Upper lobe of left lung (tissue), 6 donors: ENCODE measurements around the gene LRRC26. TPM values are rescaled to one million over a fixed set of nuclear protein-coding genes. Genes with fewer than 3 reads are reported as not detected.

ENCODE experiments used
- ATAC-seq, 2 donors: fragments of 200-7000 bp; cut with Tn5 transposase; one replicate each; pipeline ENCODE4 v1.9.1; 2022; ENCODE audit warnings: mild to moderate bottlenecking in 2 of 2, moderate library complexity in 2 of 2; ENCODE audit not compliant: low FRiP score in 2 of 2
- DNase-seq, 2 donors: peaks; one replicate each; pipeline ENCODE4 v3.0.0-alpha.2; 2019 to 2020
- H3K27ac ChIP-seq, 4 donors: fragments of 200-600 bp; sonication (generic); one replicate each; pipeline ENCODE4 v1.5.1; 2016 to 2019
- H3K27me3 ChIP-seq, 4 donors: fragments of 200-600 bp; sonication (generic); one replicate each; pipeline ENCODE4 v1.5.1; 2017 to 2019
- H3K36me3 ChIP-seq, 4 donors: fragments of 200-600 bp; sonication (generic); one replicate each; pipeline ENCODE4 v1.5.1; 2016 to 2019
- H3K4me1 ChIP-seq, 4 donors: fragments of 200-600 bp; sonication (generic); one replicate each; pipeline ENCODE4 v1.5.1; 2018 to 2019
- H3K4me3 ChIP-seq, 4 donors: fragments of 200-600 bp; sonication (generic); one replicate each; pipeline ENCODE4 v1.5.1; 2017 to 2019; ENCODE audit warnings: mild to moderate bottlenecking in 2 of 4, moderate library complexity in 1 of 4
- H3K9me3 ChIP-seq, 4 donors: fragments of 200-600 bp; sonication (generic); one replicate each; pipeline ENCODE4 v1.5.1; 2018 to 2019
- CTCF ChIP-seq, 6 experiments: fragments of 450-650 bp in 4 of 6; fragments of 200-600 bp in 2 of 6; sonication (generic) in 2 of 6; IDR thresholded peaks; one replicate each; pipeline ENCODE4 v1.5.1; 2016 to 2019; ENCODE audit warnings: antibody characterized with exemption in 6 of 6
- EP300 ChIP-seq, 4 donors: sonication (generic); formaldehyde crosslinking; IDR thresholded peaks; one replicate each; pipeline ENCODE4 v1.5.1; 2017; ENCODE audit warnings: antibody characterized with exemption in 4 of 4, control low read depth in 2 of 4
- POLR2A ChIP-seq, 4 donors: fragments of 450-650 bp; IDR thresholded peaks; one replicate each; pipeline ENCODE4 v1.5.1; 2016 to 2017; ENCODE audit warnings: antibody characterized with exemption in 4 of 4, mild to moderate bottlenecking in 2 of 4
- POLR2AphosphoS5 ChIP-seq, 2 donors: sonication (generic); formaldehyde crosslinking; IDR thresholded peaks; one replicate each; pipeline ENCODE4 v1.5.1; 2017; ENCODE audit warnings: antibody characterized with exemption in 2 of 2
- WGBS, 2 donors: methylation state at CpG; one replicate each; pipeline ENCODE4 v1.1.5; 2017 to 2018; 5-methylcytosine and 5-hydroxymethylcytosine counted together
- total RNA-seq, 6 donors: library from RNA; depleted of rRNA in 4 of 6; stranded (reverse); fragments of >200 nt in 4 of 6; gene quantifications; one replicate each; pipeline versions ENCODE4 v1.1.0 to v1.2.1, GENCODE V29; 2016 to 2021
- donor health status: DM: no; HTN: no; CAD: no; lungs with moderate emphysema.
- donor health status: DM: no; HTN: yes; CAD: no; lungs with severe emphysema.

Gene LRRC26
- total RNA-seq, 6 donors from 2014 or later = 0.46 to 6.3 (median 1.7) TPM; not detected in 2

GRCh38 chr9:137139468-137140150 is 30.2 kb downstream of the LRRC26 start:
- Histone ChIP-seq H3K36me3 (no peaks in the 10 kb centered on the region), H3K4me1 (peaks cover 0 to 13% (median 5%) of the 10 kb centered on the region in 4 donors), H3K27ac (no peak overlapping the region), H3K27me3 (peaks cover 0 to 57% (median 19%) of the 10 kb centered on the region in 4 donors), H3K9me3 (no peaks in the 10 kb centered on the region), H3K4me3 (no peak overlapping the region)
- WGBS, 2 donors = 55 to 62% methylated on average over 14 of the region's 37 CpGs
- DNase-seq (no peak), ATAC-seq (no peak)
- no peak for TF ChIP-seq POLR2AphosphoS5 (IDR thresholded peaks at IDR 0.05)
- no peak for TF ChIP-seq EP300 (IDR thresholded peaks at IDR 0.05)
- no peak for TF ChIP-seq CTCF (IDR thresholded peaks at IDR 0.05)
- TF ChIP-seq POLR2A (IDR thresholded peaks at IDR 0.05) = no peak

GRCh38 chr9:137138722-137139467 is 31.0 kb downstream of the LRRC26 start, which contains the start of gene GRIN1:
Gene GRIN1, plus strand, starts transcription at chr9:137139154. Its CDS starts 333 bp downstream, at chr9:137139487.
- H3K4me1 ChIP-seq = peaks cover 0 to 13% (median 5%) of the 10 kb centered on the region in 4 donors
- TF ChIP-seq POLR2A (IDR thresholded peaks at IDR 0.05) (no peak), EP300 (IDR thresholded peaks at IDR 0.05) (no peak), POLR2AphosphoS5 (IDR thresholded peaks at IDR 0.05) (no peak), CTCF (IDR thresholded peaks at IDR 0.05) (no peak)
- H3K27ac ChIP-seq = no peak within 1 kb of the TSS
- DNase-seq (peak in 1 of 2 donors; percentile 91), ATAC-seq (peak in 1 of 2 donors; percentile 78)
- H3K4me3 ChIP-seq = peak within 1 kb of the TSS in 1 of 4 donors; percentile 6
- H3K36me3 ChIP-seq = no peaks in the 10 kb centered on the region
- no peaks in the 10 kb centered on the region for H3K9me3 ChIP-seq
- 17% methylated on average over 20 of the region's 104 CpGs; no CpG with 5 or more reads in 1 of the 2 donors for WGBS, 2 donors
- H3K27me3 ChIP-seq = peaks cover 0 to 57% (median 19%) of the 10 kb centered on the region in 4 donors

DNA sequence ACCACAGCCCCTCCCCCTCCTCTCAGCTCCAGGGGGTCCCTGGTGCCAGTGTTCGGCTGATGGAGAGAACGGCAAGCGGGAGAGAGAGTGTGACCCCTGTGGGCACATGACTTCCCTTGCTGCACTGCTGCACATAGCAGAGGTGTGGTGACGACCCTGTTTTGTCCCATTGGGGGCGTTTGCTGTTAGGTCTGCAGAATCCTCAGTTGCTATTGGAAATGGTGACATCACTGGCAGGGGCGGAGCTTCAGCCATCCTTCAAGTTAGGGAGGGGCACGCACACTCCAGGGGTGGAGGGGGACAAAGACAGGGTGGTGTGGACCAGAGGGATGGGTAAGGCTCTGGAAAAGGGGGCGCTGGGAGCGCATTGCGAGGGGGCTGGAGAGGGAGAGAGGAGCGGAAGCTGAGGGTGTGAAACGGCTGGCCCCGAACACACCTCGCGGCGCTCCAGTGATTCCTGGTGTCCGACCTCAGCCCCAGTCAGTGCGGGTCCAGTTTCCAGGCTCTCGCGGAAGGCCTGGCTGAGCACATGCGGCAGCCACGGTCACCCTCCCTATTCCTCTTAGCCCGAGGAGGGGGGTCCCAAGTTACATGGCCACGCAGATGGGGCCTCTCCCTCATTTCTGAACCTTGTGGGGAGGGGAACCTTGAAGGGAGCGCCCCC is 31.7 kb downstream of the LRRC26 start:
- no peak for ATAC-seq
- H3K9me3 ChIP-seq = no peaks in the 10 kb centered on the region
- H3K4me3 ChIP-seq = no peak overlapping the region
- TF ChIP-seq CTCF (IDR thresholded peaks at IDR 0.05) (no peak), POLR2AphosphoS5 (IDR thresholded peaks at IDR 0.05) (no peak), POLR2A (IDR thresholded peaks at IDR 0.05) (no peak), EP300 (IDR thresholded peaks at IDR 0.05) (no peak)
- no peaks in the 10 kb centered on the region for H3K36me3 ChIP-seq
- 8 to 13% methylated on average over 16 to 25 of the region's 25 CpGs for WGBS, 2 donors
- H3K27ac ChIP-seq = no peak overlapping the region
- peak in 1 of 2 donors; percentile 44 for DNase-seq
- peaks cover 0 to 13% (median 5%) of the 10 kb centered on the region in 4 donors for H3K4me1 ChIP-seq
- H3K27me3 ChIP-seq = peaks cover 0 to 57% (median 19%) of the 10 kb centered on the region in 4 donors

DNA sequence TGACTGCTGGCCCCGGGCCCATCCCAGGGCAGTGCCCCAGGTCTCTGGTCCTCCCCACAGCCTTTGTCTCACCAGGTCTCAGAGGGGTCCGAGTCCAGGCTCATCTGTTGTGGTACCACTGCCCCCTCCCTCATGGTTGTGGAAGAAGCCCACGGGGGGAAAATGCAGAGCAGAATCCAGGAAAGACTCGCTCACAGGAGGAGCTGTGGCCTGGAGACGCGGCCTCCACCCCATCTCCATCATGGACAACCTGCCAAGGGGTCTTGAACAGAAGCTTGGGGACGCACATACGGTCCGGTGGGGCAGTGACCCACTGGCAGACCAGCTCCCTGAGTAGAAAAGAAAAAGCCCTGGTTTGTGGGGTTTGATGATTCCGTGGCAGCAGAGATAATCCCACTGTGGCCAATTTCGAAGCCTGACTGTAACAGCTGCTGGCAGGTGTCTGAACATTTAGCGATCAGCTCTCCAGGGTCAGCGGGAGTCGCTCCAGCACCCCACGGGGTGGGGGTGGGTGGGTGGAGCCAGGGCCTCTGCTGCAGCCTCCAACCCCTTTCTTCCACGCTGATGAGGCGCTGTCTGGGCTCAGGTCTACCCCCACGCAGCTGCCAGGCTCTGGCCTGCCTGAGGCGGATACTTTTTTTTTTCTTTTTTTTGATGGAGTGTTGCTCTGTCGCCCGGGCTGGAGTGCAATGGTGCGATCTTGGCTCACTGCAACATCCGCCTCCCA is 32.8 kb downstream of the LRRC26 start:
- no peaks in the 10 kb centered on the region for H3K9me3 ChIP-seq
- H3K4me1 ChIP-seq = peaks cover 0 to 13% (median 5%) of the 10 kb centered on the region in 4 donors
- 72 to 74% methylated on average over 14 to 23 of the region's 23 CpGs for WGBS, 2 donors
- peak in 1 of 2 donors; percentile 27 for DNase-seq
- H3K4me3 ChIP-seq = no peak overlapping the region
- TF ChIP-seq POLR2A (IDR thresholded peaks at IDR 0.05) (no peak), POLR2AphosphoS5 (IDR thresholded peaks at IDR 0.05) (no peak), CTCF (IDR thresholded peaks at IDR 0.05) (no peak), EP300 (IDR thresholded peaks at IDR 0.05) (no peak)
- no peak overlapping the region for H3K27ac ChIP-seq
- no peaks in the 10 kb centered on the region for H3K36me3 ChIP-seq
- ATAC-seq = peak in 1 of 2 donors; percentile 24
- peaks cover 0 to 53% (median 19%) of the 10 kb centered on the region in 4 donors for H3K27me3 ChIP-seq
